A673 (cell line): ENCODE data around the gene GALNT18.

Experiments
- CTCF ChIP-seq: fragments of 300-800, 200-600 bp; sonication (generic); conservative IDR thresholded peaks from 2 replicates; pipeline ENCODE4 v1.5.1; 2017; ENCODE audit warnings: low read depth, mild to moderate bottlenecking, antibody characterized with exemption, low read length, moderate library complexity, mixed read lengths
- EZH2 ChIP-seq: fragments of 200-600 bp; sonication (generic); IDR thresholded peaks from 2 replicates; pipeline ENCODE4 v1.6.1; 2017; ENCODE audit warnings: borderline replicate concordance, low read depth, mild to moderate bottlenecking, mixed read lengths, antibody characterized with exemption, low read length; ENCODE audit not compliant: poor library complexity, severe bottlenecking

GRCh38 chr11:11580841-11581411, 40.9 kb downstream of the GALNT18 start:
- TF ChIP-seq CTCF (no peak), EZH2 (no peak)
